GM12864 (cell line): ENCODE data around the gene SNX10.

ENCODE experiments used
- DNase-seq: peaks from one replicate; pipeline ENCODE4 v3.0.0-alpha.2; 2011; ENCODE audit warnings: low read depth
- H3K4me3 ChIP-seq: 2 replicates; pipeline ENCODE4 v1.5.1; 2011; ENCODE audit warnings: mild to moderate bottlenecking, low read depth, low read length, control low read depth
- TF ChIP-seq, protein P1 (sequence below): IDR thresholded peaks from 2 replicates; pipeline ENCODE4 v1.5.1; 2011; ENCODE audit warnings: low read depth, mild to moderate bottlenecking, moderate library complexity, low read length, control low read depth, inconsistent platforms; ENCODE audit errors: missing control alignments

SNX10 gene

DNA sequence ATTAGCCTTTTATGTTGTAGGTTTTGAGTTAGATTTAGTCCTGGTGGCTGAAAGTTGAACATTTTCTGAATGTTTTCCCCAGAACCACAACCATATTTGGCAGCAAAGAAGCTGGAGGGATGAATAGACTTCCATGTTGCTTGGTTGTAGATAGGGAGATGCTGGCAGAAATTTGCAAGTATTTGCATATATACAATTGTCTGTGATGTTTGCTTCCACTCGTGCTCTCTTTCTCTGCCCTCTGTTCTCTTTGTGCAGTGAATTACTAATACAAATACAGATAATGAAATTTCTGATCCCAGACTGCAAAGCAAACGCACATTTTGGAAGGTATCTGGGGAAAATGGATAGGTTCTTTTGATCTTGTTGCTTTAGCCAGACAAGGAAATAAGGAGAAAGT is 96.1 kb downstream of the SNX10 start:
- no peak for DNase-seq
- H3K4me3 ChIP-seq: no peak overlapping the region
- TF ChIP-seq, protein P1, sequence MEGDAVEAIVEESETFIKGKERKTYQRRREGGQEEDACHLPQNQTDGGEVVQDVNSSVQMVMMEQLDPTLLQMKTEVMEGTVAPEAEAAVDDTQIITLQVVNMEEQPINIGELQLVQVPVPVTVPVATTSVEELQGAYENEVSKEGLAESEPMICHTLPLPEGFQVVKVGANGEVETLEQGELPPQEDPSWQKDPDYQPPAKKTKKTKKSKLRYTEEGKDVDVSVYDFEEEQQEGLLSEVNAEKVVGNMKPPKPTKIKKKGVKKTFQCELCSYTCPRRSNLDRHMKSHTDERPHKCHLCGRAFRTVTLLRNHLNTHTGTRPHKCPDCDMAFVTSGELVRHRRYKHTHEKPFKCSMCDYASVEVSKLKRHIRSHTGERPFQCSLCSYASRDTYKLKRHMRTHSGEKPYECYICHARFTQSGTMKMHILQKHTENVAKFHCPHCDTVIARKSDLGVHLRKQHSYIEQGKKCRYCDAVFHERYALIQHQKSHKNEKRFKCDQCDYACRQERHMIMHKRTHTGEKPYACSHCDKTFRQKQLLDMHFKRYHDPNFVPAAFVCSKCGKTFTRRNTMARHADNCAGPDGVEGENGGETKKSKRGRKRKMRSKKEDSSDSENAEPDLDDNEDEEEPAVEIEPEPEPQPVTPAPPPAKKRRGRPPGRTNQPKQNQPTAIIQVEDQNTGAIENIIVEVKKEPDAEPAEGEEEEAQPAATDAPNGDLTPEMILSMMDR: no peak

DNA sequence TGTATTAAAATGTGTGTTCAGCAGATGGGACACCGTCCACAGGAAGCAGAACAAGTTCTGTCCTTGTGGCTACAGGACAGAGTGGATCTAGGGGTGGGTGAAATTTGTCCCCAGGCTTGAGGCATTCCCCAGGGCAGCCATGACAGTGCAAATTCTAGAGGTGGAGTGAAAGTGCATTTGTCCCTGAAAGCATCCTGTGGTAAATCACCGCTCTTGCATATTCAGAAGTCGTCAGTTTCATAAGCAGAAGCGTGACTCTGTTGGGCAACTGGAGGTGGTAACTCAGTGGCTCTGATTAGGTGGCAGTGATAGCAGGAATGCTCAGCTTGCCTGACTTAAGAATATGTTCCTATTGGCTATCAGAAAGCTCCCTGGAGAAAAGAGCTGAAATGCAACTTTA is 96.6 kb downstream of the SNX10 start:
- TF ChIP-seq, protein P1: no peak
- no peak overlapping the region for H3K4me3 ChIP-seq
- DNase-seq: no peak

DNA sequence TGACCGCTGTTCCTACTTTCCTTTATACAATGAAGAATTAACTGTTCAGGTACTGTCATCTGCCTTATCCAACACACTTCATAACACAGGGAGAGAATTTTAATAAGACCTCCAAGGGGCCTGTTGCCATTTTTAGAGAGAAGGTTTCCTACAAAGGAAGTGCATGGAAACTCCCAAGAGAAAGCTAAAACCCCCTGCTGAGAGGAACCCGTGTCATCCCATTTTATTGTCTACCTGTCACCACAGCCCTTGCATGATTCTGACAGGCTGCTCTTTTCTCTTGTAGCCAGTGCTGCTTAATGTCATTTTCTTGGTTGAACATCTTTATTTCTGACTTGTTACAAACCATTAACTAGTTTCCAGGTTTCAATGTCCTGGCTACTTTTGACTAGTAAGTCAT is 98.4 kb downstream of the SNX10 start:
- DNase-seq: no peak
- TF ChIP-seq, protein P1: no peak

DNA sequence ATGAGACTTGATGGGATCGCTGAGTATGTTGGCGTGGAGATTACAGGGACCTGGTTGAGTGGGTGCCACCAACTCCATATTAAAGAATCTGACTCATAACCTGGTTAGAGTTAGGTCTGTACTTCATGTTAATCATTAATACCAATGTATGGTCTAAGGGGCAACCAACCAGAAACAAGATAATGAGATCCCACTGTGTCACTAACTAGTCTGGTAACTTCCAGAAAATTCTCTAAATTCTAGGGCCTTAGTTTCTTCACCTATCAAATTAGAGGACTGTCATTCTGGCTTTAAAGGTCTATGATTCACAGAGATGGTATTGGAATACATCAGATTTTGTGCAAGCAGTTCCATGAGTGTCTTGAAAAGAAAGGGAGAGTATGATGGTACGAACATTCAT is 102.2 kb downstream of the SNX10 start:
- no peak overlapping the region for H3K4me3 ChIP-seq
- no peak for DNase-seq
- TF ChIP-seq, protein P1: no peak

More for the DNA sequence above, 98.4 kb downstream of the SNX10 start:
- H3K4me3 ChIP-seq: no peak overlapping the region

DNA sequence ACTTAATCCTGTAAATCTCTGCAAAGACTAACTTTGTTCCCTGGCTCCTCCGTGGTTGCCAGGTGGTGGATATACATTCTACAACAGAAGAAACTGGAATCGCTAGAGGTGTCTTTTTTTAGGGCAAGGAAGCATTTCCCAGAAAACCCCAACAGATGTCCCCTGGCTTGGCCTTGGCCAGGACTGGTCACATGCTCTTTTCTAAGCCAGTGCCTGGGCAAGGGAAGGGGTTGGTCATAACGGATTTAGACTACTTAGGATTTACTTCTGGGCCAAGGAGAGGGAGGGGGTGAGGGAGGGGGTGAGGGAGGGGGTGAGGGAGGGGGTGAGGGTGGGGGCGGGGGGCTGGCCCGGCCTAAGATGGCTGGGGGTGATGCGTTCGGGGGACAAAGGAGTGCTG is 105.7 kb downstream of the SNX10 start:
- no peak overlapping the region for H3K4me3 ChIP-seq
- no peak for DNase-seq
- TF ChIP-seq, protein P1: no peak

DNA sequence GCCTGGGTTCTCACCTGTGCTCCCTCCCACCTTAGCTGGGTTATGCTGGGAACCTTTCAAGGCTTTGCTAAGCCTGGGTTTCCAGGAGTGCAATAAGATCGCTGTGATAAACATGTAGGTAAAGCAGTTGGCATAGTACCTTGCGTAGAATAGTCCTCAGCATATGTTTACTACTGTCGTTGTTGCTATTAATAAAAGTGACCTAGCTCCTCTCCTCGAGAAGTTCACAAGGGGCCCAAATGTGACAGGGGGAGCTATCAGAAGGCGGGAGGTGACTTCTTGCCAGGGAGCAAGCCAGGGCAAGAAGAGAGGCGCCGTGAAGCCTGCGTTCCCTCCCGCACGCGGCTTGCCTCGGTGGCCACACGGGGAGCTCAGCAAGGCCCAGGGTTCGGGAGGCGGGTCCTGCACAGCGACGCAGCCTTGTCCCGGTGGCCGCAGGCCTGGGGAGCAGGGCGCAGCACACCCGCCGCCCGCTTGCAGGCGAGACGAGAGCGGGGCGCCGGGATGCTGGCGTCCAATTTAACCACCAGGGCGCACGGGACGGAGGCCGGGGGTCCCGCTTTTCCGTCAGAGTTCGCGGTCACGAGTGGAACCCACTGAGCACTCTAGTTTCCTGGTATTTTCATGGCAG is 106.2 kb downstream of the SNX10 start:
- peak overlapping the region; percentile 66 for H3K4me3 ChIP-seq
- TF ChIP-seq, protein P1: peak; percentile 15
- no peak for DNase-seq

DNA sequence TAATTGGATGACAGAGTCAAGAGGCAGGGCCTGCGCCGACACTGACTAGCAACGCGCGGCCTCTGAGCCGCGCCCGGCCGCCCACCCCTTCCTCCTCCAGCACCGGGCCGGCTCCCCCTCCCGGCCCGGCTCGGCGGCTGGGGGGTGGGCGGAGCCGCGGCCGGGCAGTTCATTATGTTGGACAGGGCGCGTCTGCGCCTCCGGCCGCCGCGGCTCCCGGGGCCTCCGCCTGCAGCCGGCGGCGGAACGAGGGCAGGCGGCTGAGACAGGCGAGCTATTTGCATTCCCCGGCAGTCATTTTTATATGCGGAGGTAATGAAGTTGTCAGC is 106.7 kb downstream of the SNX10 start:
- peak overlapping the region; percentile 66 for H3K4me3 ChIP-seq
- no peak for DNase-seq
- TF ChIP-seq, protein P1: no peak
